ENCODE results near the gene PPIE.

GRCh38 chr1:39800471-39800835 lies 61.8 kb downstream of the PPIE start:
- TF ChIP-seq CTCF (IDR thresholded peaks at IDR 0.05) (no peak), POLR2A (IDR thresholded peaks at IDR 0.05) (no peak)
